Measurements from ENCODE around the gene TSSC4. TPM values are rescaled to one million over a fixed set of nuclear protein-coding genes. Genes with fewer than 3 reads are reported as not detected.

The TSSC4 gene
- total and polyA plus RNA-seq, 8 donors, result 20.1 to 47.6 (median 29.0) TPM

- peaks cover 0 to 58% of the 10 kb centered on the region in 2 donors for H3K36me3 ChIP-seq
- intact Hi-C loops (cut with DNase I), result no loop called here
These were observed 9.8 kb upstream of the TSSC4 start for GRCh38 chr11:2390725-2391151.

GRCh38 chr11:2391181-2391975 lies 9.2 kb upstream of the TSSC4 start:
- H3K9me3 ChIP-seq, result no peaks in the 10 kb centered on the region
- H3K27me3 ChIP-seq, result no peaks in the 10 kb centered on the region
- H3K27ac ChIP-seq, result peak overlapping the region in 1 of 2 donors; percentile 57
- DNase-seq (no peak), ATAC-seq (no peak)
- H3K36me3 ChIP-seq, result peaks cover 0 to 63% of the 10 kb centered on the region in 2 donors
- TF ChIP-seq, protein P1, sequence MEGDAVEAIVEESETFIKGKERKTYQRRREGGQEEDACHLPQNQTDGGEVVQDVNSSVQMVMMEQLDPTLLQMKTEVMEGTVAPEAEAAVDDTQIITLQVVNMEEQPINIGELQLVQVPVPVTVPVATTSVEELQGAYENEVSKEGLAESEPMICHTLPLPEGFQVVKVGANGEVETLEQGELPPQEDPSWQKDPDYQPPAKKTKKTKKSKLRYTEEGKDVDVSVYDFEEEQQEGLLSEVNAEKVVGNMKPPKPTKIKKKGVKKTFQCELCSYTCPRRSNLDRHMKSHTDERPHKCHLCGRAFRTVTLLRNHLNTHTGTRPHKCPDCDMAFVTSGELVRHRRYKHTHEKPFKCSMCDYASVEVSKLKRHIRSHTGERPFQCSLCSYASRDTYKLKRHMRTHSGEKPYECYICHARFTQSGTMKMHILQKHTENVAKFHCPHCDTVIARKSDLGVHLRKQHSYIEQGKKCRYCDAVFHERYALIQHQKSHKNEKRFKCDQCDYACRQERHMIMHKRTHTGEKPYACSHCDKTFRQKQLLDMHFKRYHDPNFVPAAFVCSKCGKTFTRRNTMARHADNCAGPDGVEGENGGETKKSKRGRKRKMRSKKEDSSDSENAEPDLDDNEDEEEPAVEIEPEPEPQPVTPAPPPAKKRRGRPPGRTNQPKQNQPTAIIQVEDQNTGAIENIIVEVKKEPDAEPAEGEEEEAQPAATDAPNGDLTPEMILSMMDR (IDR thresholded peaks at IDR 0.05), result no peak
- peaks cover 38 to 51% of the 10 kb centered on the region in 2 donors for H3K4me1 ChIP-seq
- intact Hi-C loops (cut with DNase I), result no loop called here
- H3K4me3 ChIP-seq, result no peak overlapping the region

More at GRCh38 chr11:2390725-2391151, 9.8 kb upstream of the TSSC4 start:
- TF ChIP-seq, protein P1 (IDR thresholded peaks at IDR 0.05), result no peak
- H3K27me3 ChIP-seq, result no peaks in the 10 kb centered on the region
- H3K4me3 ChIP-seq, result no peak overlapping the region
- peak overlapping the region in 1 of 2 donors; percentile 57 for H3K27ac ChIP-seq
- DNase-seq (no peak), ATAC-seq (peak; percentile 12)
- peaks cover 38 to 57% of the 10 kb centered on the region in 2 donors for H3K4me1 ChIP-seq
- H3K9me3 ChIP-seq, result no peaks in the 10 kb centered on the region

GRCh38 chr11:2392241-2392959 lies 8.2 kb upstream of the TSSC4 start:
- H3K4me1 ChIP-seq, result peaks cover 30 to 40% of the 10 kb centered on the region in 2 donors
- peaks cover 0 to 74% of the 10 kb centered on the region in 2 donors for H3K36me3 ChIP-seq
- TF ChIP-seq, protein P1 (IDR thresholded peaks at IDR 0.05), result no peak
- DNase-seq (no peak), ATAC-seq (no peak)
- no peak overlapping the region for H3K27ac ChIP-seq
- no peak overlapping the region for H3K4me3 ChIP-seq
- no peaks in the 10 kb centered on the region for H3K9me3 ChIP-seq
- intact Hi-C loops (cut with DNase I), result no loop called here
- no peaks in the 10 kb centered on the region for H3K27me3 ChIP-seq

DNA sequence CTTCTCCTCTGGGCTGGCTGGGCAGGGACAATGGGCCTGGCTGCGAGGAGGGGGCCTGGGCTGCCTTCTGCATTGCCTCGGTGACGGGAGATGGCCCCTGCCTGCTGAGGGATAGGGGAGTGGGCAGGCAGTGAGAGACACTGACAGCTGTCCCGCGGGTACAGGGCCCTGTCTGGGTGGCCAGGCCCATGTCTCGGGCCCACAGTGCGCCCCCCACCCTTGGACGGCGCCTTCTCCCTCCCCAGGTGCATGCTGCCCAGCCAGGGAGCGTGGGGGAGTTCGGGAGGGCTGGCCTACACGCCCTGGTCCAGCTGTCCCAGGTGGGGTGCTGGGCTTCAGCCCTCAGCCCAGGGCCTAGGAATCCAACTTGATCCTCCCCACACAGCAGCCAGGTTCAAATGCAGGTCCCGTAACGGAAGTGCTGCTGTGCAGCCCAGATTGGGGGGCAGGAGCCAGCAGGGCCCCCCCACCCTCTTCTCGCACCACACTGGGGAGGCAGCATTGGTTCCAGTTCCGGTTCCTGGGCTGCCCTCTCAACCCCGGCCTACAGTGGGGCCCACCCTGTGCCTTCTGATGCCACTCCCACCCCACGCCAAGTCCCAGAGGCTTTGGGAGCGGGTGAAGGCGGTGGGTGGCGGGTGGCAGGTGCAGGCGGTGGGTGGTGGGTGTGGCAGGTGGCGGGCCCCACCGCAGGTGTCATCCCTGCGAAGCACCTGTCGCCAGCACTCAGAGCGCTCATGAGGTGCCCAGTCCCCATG lies 7.3 kb upstream of the TSSC4 start:
- TF ChIP-seq, protein P1 (IDR thresholded peaks at IDR 0.05), result no peak
- ATAC-seq, result no peak
- Histone ChIP-seq H3K9me3 (no peaks in the 10 kb centered on the region), H3K36me3 (peaks cover 0 to 79% of the 10 kb centered on the region in 2 donors), H3K4me1 (peaks cover 24 to 31% of the 10 kb centered on the region in 2 donors), H3K27ac (no peak overlapping the region), H3K27me3 (no peaks in the 10 kb centered on the region), H3K4me3 (no peak overlapping the region)
- no peak for DNase-seq
- intact Hi-C loops (cut with DNase I), result no loop called here

All from left lung (tissue), 10 donors.